HG03558 (cell line): ENCODE data around the gene MSX1.

Experiments used
- ATAC-seq: cut with Tn5 transposase; IDR thresholded peaks from one replicate; pipeline ENCODE4 v1.9.1; 2021; ENCODE audit warnings: moderate number of reproducible peaks; ENCODE audit not compliant: unreplicated experiment; ENCODE audit errors: extremely low read depth

Gene MSX1

DNA sequence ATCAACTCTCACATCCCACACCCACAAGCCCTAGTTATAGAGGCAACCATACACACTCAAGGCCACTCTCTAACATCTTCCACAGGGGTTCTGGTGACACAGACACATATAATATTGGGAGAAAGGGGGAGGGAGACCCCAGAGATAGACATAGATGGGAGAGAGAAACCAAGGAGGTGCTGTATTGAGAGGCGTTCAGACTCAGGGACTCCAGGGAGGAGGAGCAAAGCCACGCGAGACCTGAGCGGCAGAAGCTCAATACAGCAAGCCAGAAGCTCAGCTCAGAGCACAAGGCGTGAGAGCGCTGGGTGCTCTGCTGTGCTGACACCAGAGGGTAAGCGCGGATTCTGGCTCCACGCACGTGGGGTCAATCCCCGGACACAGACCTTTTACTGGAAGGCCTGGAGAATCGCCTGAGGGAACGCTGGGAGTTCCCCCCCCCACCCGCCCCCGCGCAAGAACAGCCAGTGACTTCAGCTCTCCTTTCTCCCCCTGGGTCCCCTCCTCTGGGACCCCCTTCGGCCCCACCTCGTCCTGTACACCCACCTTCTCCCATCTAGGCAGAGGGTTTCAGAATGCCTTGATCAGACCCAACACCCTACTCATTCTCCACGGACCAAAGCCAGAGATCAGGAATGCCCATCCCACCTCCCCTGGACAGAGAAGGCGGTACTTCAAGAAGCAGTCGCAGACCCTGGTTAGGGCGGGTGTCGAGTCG is 8.7 kb downstream of the MSX1 start:
- no peak for ATAC-seq

GRCh38 chr4:4868758-4869723 is 9.6 kb downstream of the MSX1 start:
- ATAC-seq = no peak

DNA sequence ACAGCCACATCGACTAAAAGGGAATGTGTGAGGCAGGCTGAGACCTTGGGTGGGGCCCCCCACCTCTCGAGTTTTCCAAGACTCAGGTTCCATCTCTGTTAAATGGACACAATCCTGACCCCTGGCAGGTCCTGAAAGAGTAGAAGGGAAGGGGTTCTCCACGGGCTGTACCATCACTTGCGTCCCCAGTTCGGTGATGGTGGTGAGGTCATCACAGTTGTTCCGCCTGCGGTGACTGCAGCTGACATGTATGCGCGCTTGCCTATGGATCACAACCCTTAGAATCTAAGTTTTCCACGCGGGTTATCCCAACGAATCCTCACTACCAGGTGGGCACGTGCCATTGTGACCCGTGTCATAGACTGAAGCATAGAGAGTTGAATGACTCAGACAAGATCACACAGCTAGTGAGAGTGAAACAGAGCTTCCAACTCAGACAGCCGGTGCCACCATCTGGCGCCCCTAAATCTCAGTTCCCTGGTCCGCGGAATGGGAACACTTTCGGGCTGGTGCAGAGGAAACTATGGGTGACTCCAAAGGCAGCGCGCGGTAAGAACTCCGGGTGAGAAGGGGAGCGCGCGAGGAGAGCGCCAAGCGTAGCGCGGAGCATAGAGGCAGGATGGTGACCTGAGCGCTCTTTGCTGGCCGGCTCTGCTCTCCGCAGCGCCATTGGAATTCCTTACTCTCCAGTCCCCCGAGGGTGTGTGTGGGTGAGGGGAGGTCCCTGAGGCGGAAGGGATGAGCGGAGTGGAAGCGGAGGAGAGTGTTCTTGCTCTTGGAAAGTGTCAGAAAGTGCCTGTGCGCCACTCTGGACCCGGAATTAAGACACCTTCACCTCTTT is 10.5 kb downstream of the MSX1 start:
- ATAC-seq = no peak

DNA sequence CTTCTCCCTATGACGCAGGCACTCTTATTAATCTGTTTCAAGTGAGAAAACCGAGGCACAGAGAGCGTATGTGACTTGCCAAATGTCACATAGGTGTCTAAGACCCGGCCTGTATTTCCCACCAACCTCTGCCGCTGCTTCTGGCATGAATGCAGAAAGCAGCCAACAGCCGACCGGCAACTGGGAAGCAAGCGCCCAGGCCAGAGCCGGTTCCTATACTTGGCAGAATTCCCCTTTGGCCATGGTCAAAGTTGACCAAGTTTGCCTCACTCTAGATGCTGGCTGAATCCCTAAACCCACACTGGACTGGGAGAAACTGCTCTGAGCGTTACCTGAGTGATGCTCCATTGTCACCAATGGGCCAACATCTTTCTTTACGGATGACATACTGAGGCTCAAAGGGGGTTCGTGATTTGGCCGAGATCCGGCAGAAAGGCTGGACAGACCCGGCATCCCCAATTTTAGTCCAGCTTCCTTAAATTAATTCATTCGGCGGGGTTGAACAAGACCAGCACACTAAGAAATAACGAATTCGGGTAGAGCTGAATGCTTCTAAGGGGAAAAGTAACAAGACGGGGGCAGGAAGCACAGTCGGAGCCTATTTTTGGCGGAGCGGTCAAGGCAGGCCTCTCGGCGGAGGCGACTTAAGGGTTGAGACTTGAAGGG is 11.2 kb downstream of the MSX1 start:
- no peak for ATAC-seq

DNA sequence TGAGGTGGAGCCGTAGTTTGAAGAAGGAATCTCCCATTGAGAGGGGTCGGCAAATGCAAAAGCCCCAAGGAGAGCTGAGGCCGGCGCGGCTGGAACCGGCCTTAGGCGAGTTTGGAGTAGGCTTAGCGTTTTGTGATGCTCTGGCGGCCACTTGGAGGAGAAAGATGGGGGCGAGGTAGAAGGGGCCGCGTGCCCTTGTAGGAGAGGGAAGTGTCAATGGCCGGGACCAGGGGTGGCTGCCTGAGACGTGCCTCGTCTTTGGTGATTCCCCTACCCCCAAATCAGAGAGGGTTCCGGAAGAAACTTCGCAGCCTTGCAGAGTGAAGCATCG is 11.7 kb downstream of the MSX1 start:
- ATAC-seq = no peak

- no peak for ATAC-seq
Measured at GRCh38 chr4:4871573-4872313, 12.3 kb downstream of the MSX1 start.

DNA sequence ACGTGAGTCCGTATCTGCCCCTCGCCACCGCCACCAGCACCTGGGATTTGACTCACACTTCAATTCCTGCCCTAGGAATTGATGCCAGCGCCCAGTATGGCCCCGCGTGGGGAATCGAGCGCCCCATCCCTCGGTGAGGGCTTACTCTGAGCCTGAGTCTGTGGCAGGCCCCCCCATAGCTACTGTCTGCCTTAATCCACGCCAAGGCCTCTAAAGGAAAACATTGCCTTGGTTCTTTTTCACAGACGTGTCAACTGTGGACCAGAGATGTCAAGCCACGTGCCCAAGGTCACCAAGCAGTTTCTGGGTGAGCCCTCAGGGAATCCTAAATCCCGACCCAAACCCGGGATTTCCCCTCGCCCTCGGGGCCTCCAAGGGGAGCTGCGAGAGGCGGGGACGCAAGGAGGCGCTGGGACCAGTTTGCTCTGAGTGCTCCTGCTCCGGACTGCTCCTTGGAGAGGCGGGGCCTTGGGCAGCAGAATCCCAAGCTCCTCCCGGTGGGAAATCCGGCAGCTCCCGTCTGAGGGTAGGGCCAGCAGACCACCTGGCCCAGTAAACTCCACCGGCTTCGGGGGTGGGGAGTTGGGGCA is 12.9 kb downstream of the MSX1 start:
- ATAC-seq = no peak

- ATAC-seq = no peak
Measured at GRCh38 chr4:4873203-4873602, 13.7 kb downstream of the MSX1 start.

GRCh38 chr4:4874254-4874653 is 14.8 kb downstream of the MSX1 start:
- no peak for ATAC-seq

GRCh38 chr4:4875147-4875546 is 15.7 kb downstream of the MSX1 start:
- no peak for ATAC-seq

DNA sequence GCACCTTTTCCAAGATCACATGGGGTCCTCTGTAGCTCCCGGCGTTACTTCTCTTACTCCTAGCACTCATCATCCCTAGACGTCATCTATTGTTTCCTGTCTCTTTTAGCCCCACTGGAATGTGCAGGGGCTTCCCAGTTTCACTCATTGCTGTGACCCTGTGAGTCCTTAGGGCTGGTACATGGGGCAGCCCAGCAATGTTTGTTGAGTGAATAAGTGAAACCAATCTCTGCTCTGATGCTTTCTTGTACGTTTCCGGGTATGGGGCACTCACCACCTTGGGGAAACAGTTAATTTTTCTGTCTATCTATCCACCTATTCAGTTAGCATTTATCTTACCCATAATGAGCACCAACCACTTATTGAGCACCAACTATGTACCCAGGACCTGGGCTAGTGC is 16.1 kb downstream of the MSX1 start:
- no peak for ATAC-seq

DNA sequence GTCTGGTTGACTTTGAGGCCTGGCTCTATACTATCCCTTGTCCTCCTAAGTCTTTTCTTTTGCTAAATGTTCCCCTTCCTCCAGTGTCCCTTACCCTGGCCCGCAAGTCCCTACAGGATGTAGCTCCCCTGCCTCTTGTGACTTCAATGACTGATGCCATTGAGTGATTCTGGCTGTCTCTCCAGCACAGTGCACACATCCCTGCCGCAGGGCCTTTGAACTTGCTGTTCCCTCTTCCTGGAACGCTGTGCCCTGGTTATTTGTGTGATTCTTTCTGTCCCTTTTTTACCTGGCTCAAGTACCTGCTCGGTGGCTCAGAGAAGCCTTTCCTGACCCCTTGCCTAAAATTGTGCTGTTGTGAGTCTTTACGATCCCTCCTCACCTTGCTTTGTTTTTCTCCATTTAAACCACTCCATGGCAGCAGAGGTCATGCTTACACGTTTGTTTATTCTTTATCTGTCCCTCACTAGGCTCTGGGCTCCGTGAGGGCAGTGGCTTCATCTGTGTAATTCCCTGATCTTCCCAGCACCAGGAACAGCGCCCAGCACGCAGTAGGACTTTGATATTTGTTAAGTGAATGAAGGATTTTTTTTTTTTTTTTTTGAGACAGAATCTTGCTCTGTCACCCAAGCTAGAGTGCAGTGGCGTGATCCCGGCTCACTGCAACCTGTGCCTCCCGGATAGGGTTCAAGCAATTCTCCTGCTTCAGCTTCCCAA is 17.6 kb downstream of the MSX1 start:
- no peak for ATAC-seq

DNA sequence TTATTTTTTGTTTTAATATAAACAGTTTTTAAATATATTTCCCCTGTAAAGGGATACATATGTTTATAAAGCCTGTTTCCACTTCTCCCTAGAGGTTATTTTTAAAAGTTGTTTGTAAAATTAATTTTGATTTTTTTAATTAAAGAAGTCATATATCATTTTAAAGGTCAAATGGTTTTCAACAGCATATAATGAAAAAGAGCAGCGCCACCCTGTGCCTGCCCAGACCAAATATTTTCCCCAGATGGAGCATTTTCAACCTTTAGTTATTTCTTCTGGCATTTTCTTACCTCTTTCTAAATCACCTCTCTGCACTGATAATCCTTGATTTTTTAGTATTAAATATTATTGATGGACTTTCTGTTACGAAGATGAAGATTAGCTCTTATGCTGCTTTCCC is 21.0 kb downstream of the MSX1 start:
- ATAC-seq = no peak

- ATAC-seq = no peak
Measured at GRCh38 chr4:4881432-4881831, 22.0 kb downstream of the MSX1 start.

- ATAC-seq = no peak
Measured at GRCh38 chr4:4884611-4885010, 25.1 kb downstream of the MSX1 start.

- no peak for ATAC-seq
Measured at GRCh38 chr4:4887426-4887825, 28.0 kb downstream of the MSX1 start.

DNA sequence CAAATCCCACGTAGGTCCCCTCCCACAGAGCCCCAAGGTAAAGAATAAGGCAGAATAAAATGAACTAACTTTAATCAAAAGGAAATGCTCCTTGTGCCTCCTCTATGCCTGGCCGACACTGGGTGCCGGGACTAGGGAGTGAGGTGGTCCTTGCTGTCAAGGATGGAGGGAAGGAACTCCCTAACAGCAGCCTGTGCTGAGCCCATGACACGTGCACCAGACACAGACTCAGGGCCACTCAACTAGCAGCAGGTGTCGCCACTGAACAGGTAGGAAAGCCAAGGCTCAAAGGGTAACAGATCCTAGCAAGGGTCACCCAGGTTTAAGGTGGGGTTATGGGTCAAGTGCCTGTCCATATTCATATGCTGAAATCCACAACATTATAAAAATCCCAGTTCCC is 29.2 kb downstream of the MSX1 start:
- no peak for ATAC-seq

- ATAC-seq = no peak
Measured at GRCh38 chr4:4889781-4890180, 30.3 kb downstream of the MSX1 start.
